AML-193 (cell line): ENCODE results near the gene MAX.

Experiments
- DNase-seq, 2 experiments: peaks; one replicate each; lab custom pipeline; 2025; lab: John Stamatoyannopoulos, UW

Gene MAX

DNA sequence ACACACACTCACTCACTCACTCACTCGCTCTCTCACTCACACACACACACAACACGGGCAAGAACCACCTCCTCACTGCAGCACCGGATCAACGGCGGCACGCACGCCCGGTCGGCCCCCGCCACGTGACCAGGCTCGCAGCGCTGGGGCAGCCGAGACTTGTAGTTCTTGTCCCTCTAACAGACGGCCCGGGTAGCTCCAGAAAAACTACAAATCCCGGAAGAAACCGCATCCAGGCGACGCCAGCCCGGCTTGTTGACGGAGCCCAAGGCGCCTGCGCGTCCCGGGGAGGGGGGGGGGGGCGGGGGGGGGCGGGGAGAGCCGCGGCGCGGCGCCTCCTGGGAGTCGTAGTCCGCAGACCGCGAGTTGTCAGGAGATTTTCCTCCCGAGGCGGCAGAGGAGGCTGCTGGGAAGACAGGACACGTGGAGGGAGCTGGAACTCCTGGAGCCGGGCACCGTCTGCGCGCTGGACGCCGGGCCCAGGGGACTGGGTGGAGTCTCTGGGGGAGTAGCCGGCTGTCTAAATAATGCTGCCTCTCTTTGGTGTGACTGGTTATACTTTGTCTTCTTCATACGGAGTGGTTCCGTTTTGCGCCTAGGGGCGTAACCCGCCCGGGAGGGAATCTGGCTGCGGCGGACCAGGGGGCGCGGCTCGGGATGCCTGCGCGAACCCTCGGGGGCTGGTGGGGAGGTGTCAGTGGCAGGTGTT, at the start of gene MAX:
TSS of gene MAX (minus strand) at position 77 of the 709 bp plus-strand sequence. CDS start 178 bp downstream, outside the sequence.
- DNase-seq, result peak; percentile 98 to 99

DNA sequence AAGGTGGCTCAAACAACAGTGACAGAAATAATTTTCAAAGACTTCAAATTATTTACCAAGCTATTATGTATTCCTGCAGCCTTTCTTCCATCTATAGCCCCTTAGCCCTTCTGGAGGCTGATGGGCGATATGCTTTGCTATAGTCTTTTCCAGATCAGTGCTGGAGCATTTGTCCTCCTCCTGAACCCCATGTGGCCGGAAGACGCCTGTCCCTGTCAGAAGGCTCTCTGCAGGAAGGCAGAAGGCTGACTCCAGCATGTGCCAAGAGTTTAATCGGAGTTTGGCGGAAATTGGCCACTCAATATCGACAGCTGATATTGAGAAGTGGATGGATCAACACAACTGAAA, 49.3 kb upstream of the MAX start:
- DNase-seq, result no peak

DNA sequence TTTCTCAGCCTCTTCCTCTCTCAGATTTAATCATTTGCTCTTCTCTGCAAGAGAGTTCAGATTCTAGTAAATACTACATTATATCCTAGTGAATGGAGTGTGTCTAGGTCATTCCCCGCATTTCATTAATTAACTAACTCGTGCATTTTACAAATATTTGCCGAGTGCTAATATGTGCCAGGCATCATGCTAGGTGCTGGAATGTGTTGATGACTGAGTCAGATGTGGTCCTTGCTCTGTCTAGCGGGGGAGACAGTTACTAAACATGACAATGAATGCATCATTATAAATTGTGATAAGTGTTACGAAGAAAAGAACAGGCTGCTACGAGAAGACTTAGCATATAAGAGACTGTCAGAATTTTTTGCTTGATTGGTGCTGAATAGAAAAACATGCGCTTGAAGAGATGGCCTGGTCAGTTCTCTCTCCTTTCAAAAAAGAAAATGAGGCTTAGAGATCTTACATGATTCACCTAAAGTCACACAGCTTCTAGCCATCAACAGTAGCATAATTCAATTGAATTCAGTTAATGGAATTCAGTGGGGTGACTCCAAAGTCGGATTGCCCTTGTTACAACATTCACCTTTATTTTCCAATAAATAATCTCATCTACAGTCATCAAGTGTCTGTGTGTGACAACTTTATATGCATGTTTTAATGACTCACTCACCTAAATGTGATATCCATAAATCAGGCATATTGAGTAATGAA, 48.7 kb upstream of the MAX start:
- DNase-seq, result no peak

DNA sequence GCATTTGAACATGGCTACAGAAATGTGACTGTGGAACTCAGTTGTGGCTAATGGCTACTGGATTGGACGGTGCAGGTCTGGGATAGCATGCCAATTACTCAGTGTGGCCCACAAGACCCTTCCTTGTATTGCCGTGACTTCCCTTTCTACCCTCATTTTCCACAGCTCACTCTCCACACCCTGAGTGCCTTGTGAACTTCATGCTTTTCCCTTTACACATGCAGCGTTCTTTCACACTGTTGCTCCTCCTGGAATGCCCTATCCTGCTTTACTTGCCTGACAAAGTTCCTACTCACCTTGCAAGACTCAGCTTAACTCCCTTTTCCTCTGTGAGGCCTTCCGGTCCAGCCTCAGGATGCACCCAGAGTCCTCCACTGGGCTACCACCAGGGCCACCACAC, 46.8 kb upstream of the MAX start:
- no peak for DNase-seq

- DNase-seq, result no peak
These were observed 41.9 kb upstream of the MAX start for GRCh38 chr14:65144170-65144569.

DNA sequence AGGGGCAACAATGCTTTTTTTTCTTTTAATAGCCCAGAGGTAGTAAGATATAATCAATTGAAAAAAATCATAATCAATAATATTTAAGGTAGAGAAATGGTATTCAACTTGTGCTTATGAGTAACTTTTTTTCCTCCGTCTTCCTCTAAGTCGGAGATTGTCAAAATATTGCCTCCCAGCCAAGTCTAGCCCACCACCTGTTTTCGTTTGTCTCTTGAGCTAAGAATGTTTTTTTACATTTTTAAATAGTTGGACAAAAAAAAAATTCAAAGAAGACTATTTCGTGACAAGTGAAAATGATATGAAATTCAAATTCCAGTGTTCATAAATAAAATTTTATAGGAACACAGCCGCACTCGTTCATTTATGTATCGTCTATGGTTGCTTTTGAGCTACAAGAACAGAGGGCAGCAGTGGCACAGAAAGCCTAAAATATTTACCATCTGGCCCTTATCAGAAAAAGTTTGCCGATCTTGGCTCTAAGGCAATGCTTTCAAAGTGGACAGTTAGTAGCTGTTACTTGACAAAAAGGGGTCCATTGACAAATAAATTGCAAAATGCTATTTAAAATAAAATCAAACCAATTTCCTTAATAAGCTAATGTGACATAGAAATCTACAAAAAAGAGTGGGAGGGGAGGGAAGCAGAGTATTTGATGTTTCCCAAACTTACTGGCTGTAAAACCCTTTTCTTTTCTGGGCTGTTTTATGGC, 40.8 kb upstream of the MAX start:
- DNase-seq, result no peak

GRCh38 chr14:65142429-65142828, 40.1 kb upstream of the MAX start:
- no peak for DNase-seq

DNA sequence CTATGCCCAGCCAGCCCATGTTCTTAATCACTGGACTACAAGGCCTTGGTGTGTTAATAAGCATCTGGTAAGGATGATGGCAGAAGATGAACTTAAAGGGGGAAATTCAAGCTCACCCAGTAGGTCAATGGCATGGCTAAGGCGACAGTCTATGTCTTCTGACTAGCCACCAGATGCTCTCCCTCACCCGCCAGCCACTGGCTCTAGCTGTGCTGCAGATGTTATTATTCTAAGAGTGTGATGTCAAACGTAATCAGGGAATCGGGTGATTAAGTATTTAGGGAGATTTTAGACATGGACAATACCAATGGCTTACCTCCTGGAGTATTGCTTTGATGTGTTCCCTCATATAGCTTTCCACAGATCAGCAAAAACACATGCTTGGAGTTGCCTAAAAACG, 39.2 kb upstream of the MAX start:
- DNase-seq, result no peak

GRCh38 chr14:65137648-65138307, 35.5 kb upstream of the MAX start:
- DNase-seq, result no peak

DNA sequence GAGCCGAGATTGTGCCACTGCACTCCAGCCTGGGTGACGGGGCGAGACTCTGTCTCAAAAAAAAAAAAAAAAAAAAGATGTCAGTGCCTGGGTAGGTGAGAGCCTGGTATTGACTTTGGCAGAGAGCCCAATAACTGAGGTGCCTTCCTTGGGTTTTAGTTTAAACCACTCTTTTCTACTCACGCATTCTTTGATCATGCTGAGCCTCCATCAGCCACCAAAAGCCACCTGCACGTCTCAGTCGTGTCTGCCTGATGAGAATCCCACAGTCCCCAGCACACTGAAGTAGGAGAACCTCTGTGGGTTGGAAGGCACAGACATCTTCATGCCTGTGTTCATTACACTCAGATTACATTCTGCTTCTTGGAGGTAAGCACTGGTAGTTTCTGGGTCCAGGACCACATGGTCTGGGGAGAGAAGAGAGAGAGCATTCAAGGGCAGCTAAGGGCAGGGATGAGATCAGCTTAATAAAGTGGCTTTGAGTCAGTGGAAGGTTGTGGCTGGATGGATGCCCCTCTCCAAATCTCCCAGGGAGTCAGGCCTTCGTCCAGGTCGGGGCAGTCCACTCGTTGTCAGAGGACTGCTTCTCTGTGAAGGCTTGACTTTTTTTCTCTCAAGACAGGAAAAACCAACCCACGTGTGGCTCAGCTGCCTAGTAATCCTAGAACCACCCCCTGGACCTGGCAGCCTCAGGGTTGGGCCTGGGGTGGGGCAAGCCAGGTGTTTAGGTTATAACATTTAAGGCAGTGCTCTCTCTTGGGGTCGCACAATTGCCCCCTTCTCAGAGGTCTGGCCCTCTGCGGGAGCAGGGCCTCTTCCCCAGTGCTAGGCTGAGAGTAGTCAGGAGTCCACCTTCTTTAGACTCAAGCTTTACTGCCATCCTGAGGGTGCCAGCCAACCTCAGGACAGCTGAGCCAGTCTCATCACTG, 32.6 kb upstream of the MAX start:
- no peak for DNase-seq

- no peak for DNase-seq
These were observed 30.5 kb upstream of the MAX start for GRCh38 chr14:65132855-65133254.

- no peak for DNase-seq
These were observed 29.0 kb upstream of the MAX start for GRCh38 chr14:65131301-65131701.

DNA sequence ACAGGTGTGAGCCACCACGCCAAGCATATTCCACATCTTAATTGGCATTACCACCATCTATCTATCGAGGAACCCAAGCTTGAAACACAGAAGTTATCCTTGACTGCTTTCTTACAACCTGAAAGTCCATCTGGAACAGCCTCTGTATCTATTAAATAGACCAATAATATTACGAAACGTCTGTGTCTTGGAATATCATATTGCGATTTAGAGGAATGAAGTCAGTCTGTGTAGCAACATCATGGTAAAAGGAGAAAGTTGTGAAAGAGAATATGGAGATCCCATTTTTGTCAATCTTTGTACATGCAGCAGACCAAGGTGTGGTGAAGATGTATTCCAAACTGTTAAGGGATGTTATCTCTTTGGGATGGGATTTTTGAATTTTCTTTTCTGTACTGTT, 25.8 kb upstream of the MAX start:
- no peak for DNase-seq

- no peak for DNase-seq
These were observed 15.7 kb upstream of the MAX start for GRCh38 chr14:65117769-65118745.

DNA sequence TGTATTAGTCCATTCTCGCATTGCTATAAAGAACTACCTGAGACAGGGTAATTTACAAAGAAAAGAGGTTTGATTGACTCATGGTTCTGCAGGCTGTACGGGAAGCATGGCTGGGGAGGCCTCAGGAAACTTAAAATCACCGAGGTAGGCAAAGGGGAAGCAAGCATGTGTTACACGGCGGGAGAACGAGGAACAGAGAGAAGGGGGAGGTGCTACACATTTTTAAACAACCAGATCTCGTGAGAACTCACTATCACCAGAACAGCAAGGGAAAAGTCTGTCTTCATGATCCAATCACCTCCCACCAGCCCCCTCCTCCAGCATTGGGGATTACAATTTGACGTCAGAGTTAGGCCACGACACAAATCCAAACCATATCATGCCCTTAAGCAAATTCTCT, 13.3 kb upstream of the MAX start:
- DNase-seq, result no peak

DNA sequence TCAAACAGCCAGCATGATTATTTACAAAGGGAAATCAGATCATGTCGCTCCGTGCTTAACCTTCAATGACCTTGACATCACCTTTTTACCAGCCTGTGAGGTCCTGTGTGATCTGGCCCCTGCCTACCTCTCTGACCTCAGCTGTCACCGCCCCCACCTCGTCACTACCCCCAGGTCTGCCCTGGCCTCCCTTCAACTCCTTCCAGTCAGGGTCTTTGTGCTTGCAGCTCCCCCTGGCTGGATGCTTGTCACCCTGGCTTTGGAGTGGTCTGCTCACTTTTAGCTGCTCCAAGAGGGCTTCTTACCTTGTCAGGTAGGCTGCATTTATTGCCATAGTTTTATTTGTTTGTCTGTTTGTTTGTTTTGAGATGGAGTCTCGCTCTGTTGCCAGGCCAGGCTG, 8.2 kb upstream of the MAX start:
- no peak for DNase-seq

- no peak for DNase-seq
These were observed 7.0 kb upstream of the MAX start for GRCh38 chr14:65109357-65109756.

DNA sequence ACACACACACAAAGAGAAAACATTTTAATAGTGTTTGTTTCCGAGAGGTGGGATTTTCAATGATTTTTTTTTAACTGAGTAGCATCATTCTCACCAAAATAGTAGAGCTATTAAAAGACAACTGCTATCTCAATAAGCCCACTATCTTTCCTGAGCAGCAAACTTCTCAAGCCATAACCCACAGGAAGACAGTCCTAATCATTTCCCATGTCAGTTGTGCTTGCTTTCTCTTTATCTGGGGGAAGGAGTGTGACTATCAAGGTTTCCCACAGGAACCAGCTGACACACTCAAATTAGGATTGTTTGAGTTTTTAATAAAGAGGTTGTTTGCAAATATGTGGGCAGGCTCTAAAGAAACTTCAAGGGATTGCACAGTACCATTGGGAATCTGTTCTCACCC, 4.9 kb upstream of the MAX start:
- DNase-seq, result no peak

DNA sequence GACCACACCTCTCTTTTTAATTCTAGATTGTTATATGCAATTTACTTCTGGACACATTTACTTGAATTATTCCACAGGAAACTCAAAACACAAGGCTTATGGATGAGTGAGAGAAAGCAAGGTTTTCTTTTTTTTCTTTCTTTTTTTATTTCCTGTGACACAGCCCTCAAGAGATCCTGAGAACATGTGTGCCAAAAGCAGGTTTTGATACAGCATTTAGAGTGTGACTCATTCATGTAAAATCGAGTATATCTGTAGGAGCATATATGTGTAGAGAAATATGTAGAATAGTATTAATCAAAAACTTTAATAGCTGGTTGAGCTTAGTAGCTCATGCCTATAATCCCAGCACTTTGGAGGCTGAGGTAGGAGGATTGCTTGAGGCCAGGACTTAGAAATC, 4.4 kb upstream of the MAX start:
- DNase-seq, result no peak

GRCh38 chr14:65106316-65106715, 4.0 kb upstream of the MAX start:
- no peak for DNase-seq
